Measurements from ENCODE around the gene NOC4L.

NOC4L gene

DNA sequence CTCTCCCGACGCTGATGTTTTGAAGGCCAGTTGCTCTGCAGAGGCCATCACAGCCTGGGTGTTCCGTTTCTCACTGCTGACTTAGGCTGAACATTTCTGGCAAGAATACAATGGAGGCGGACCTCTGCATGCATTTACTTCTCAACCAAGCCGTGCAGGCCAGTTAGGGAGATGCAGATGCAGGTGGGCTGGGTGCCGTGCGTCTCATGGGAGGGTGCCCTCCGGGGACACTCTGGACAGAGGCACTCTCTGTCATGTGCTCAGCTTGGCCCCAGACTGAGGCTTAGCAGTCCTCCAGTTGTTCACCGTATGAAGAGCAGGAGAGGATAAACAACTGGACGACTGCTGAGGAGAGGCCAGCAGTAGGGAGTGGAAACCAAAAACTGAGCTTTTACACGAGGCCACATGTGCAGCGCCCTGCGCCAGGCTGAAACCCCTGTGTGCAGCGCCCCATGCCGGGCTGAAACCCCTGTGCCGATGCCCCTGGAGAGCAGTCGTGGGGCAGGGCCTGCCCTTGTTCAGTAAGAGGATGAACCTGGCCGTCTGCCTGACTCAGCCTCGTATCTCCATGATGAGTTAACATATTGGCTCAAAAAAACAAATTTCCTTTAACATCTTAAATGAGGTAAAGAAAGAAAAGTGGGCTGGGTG is 32.5 kb upstream of the NOC4L start:
- TF ChIP-seq, protein P1, sequence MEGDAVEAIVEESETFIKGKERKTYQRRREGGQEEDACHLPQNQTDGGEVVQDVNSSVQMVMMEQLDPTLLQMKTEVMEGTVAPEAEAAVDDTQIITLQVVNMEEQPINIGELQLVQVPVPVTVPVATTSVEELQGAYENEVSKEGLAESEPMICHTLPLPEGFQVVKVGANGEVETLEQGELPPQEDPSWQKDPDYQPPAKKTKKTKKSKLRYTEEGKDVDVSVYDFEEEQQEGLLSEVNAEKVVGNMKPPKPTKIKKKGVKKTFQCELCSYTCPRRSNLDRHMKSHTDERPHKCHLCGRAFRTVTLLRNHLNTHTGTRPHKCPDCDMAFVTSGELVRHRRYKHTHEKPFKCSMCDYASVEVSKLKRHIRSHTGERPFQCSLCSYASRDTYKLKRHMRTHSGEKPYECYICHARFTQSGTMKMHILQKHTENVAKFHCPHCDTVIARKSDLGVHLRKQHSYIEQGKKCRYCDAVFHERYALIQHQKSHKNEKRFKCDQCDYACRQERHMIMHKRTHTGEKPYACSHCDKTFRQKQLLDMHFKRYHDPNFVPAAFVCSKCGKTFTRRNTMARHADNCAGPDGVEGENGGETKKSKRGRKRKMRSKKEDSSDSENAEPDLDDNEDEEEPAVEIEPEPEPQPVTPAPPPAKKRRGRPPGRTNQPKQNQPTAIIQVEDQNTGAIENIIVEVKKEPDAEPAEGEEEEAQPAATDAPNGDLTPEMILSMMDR (IDR thresholded peaks at IDR 0.05; ENCODE audit: extremely low read depth, insufficient read depth, missing control alignments): no peak
- in situ Hi-C loops (cut with MboI; ENCODE audit: low pct_unique_long_range_greater_than_20kb, low sequenced_read_pairs, unreplicated experiment): no loop called here
- DNase-seq (ENCODE audit: low spot score): no peak

DNA sequence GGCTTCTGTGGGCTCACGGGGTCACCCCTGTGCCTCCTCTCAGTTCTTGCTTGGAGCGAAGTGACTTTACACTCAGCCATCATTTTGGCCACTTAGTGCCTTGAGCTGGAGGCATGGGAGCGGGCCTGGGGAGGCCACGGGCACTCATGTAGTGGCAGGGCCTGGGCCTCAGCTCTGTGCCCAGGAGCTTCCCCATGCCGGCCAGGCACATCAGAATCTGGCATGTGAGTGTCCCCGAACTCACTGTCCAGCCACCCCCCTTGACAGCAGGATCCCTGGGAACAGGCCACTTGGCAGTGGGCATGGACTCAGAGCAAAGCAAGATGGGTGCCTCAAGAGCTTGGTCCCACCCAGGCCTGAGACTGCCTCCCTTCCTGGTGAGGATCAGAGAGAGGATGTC is 29.6 kb upstream of the NOC4L start:
- DNase-seq (ENCODE audit: low spot score): no peak
- in situ Hi-C loops (cut with MboI; ENCODE audit: low pct_unique_long_range_greater_than_20kb, low sequenced_read_pairs, unreplicated experiment): no loop called here
- TF ChIP-seq, protein P1 (IDR thresholded peaks at IDR 0.05; ENCODE audit: extremely low read depth, insufficient read depth, missing control alignments): no peak

DNA sequence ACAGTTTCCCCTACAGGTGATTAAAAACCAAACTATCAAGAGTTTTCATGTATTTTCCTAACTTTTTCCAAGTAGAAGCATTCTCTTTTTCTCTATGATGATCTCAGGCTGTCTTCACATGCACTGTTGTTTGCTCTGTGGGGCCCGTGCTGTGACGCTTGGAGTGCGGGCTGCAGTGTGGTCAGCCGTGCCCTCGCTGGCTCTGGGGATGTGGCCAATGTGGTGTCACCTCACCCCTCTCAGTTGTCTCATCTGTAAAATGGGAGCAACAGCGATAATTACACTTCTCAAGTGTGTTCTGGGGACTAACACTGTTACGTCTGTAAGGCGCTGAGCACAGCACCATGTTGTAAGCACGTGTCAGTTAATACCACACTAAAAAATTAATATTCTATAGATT is 28.8 kb upstream of the NOC4L start:
- TF ChIP-seq, protein P1 (IDR thresholded peaks at IDR 0.05; ENCODE audit: extremely low read depth, insufficient read depth, missing control alignments): no peak
- DNase-seq (ENCODE audit: low spot score): no peak
- in situ Hi-C loops (cut with MboI; ENCODE audit: low pct_unique_long_range_greater_than_20kb, low sequenced_read_pairs, unreplicated experiment): no loop called here

DNA sequence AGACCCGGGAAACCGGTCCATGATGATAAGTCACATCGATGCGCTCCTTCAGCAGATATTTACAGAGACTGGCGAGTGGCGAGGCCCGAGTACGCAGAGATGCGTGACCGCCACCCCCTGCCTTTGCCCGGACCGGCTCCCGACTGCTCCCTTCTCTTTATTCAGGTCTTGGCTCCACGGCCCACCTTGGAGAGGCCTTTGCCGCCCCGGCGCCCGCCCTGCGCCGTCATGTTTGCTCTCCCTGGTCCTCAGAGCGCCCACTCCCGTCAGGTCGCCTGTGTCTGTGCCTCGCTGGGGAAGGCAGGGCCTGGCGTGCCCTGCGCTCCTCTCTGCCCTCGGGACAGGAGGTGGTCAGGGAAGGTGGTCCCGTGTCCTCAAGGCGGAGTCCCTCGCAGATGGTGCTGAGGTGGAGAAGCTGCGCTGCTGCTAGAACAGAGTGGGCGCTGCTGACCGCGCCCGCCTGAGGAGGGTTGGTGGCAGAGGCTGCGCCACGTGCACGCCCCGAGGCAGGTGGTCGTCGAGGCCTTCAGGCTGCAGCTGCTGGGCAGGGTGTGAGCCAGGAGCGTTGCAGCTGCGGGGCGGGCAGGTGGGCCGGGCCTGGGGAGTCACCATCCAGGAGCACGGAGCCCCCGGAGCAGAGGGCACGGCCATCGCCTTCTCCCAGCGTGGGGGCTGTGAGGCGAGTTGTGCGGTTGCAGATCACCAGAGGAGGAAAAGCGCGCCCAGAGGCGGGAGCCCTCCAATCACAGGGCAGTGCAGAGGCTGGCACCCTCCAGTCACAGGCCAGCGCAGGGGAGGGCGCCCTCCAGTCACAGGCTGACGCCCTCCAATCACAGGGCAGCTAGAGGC is 27.3 kb upstream of the NOC4L start:
- TF ChIP-seq, protein P1 (IDR thresholded peaks at IDR 0.05; ENCODE audit: extremely low read depth, insufficient read depth, missing control alignments): no peak
- in situ Hi-C loops (cut with MboI; ENCODE audit: low pct_unique_long_range_greater_than_20kb, low sequenced_read_pairs, unreplicated experiment): no loop called here
- no peak for DNase-seq (ENCODE audit: low spot score)

DNA sequence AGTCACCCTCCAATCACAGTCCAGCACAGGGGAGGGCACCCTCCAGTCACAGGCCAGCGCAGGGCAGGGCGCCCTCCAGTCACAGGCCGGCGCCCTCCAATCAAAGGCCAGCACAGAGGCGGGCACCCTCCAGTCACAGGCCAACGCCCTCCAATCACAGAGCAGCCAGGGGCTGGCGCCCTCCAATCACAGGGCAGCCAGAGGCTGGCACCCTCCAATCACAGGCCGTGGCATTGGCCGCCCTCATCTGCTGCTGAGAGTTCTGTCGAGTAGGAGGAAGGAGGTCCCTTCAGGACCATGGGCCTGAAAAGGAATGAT is 26.7 kb upstream of the NOC4L start:
- TF ChIP-seq, protein P1 (IDR thresholded peaks at IDR 0.05; ENCODE audit: extremely low read depth, insufficient read depth, missing control alignments): no peak
- in situ Hi-C loops (cut with MboI; ENCODE audit: low pct_unique_long_range_greater_than_20kb, low sequenced_read_pairs, unreplicated experiment): no loop called here
- DNase-seq (ENCODE audit: low spot score): no peak

DNA sequence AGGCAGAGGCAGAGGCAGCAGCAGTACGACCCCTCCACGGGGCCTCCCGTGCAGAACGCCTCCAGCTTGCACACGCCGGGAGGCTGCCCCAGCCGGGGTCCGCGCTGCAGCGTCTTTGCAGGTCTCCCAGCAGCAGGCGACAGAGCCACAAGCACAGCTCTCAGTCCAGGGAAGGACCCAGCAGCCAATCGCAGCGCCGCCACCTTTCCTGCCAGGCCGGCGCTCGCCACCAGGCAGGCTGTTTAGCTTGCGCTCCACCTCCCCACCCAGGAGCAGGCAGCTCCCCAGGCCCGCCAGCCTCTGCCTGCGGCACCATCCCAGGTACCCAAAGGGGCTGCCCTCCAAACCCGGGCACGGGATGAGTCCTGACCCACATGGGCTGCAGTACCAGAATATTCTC is 25.4 kb upstream of the NOC4L start:
- in situ Hi-C loops (cut with MboI; ENCODE audit: low pct_unique_long_range_greater_than_20kb, low sequenced_read_pairs, unreplicated experiment): no loop called here

More for the DNA sequence above, 25.4 kb upstream of the NOC4L start:
- no peak for DNase-seq (ENCODE audit: low spot score)
- TF ChIP-seq, protein P1 (IDR thresholded peaks at IDR 0.05; ENCODE audit: extremely low read depth, insufficient read depth, missing control alignments): no peak
